ENCODE results near the gene PHC2.
"Not testable (repeated sequence)": the region's sequence is repeated elsewhere in the genome, so short reads cannot be mapped to it uniquely, and the experiment has no call there.

Gene PHC2

DNA sequence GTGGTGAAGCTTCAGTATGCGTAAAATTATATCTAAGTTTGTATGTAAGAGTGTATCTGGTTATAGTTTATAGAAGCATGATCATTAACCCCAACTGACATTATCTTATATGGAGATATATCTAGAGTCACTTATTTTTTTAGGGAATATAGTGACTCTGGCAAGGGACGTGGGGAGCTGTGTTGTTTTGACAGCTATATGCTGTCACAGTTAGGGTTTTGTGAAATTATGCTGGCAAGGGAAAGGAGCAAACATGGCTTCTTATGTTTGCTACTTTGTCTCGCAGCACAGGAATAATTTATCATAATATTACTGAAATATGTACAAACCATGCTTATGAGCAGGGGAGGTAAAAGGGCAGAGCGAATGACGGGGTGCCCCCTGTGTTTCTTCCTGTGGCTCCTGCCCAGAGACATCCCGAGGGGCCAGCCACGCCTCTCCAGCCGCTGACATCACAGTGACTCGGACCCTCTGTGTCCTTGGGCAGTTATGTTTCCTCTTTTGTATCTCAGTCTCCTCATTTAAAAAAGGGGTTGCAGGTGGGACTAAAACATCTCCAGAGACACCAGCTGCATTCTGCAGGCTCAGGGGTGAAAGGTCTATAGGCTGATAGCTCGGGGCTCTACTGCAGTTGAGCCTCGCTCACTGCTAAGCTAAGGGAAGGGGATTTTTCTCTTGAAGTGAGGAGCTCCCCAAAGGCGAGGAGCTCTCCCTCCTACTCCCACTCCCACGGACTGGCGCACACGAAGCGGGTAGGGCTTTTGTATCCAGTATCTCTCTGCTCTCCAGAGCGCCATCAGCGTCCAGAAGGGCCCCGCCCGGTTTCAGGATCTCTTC lies 124.9 kb downstream of the PHC2 start:
- no peak overlapping the region for H3K4me3 ChIP-seq (ENCODE audit: low read depth, low read length)
- DNase-seq (ENCODE audit: low read depth), result no peak

DNA sequence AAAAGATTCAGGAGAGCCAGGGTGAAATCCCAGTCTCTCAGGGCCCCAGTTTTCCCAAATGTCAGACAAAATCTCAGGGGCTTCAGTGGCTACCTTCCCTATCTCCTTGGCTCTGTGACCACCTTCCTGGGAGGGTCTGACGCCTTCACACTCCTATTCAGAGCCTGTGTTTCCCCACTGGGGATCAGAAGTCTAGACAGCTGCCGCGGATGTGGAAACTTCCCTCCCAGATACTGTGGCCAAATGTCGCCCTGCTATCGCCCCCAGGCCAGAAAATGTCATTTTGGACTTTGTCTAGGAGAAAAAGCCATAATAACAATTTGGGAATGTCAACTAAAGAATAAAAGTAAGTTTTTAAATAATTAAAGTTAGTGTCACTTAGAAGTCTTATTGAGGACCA lies 125.9 kb downstream of the PHC2 start:
- H3K4me3 ChIP-seq (ENCODE audit: low read depth, low read length), result no peak overlapping the region
- no peak for DNase-seq (ENCODE audit: low read depth)

DNA sequence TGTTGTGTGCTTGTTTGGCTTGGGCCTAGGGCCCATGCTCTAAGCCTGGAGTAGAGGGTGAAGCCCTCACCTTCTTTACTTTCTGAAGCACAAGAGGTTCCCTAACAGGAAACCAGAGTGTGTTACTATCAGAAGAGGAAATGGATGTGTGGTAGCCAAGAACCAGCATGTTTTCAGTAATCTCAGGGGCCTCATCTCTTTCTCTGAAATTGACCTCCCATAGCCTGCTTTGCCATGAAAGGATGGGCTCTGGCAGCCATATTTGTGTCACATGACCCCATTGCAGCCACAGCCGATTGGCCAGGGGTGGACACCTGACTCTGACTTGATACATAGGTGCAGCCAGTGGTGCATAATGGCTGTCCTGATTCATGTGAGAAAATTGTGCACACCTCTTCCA lies 128.6 kb downstream of the PHC2 start:
- DNase-seq (ENCODE audit: low read depth), result no peak
- no peak overlapping the region for H3K4me3 ChIP-seq (ENCODE audit: low read depth, low read length)

DNA sequence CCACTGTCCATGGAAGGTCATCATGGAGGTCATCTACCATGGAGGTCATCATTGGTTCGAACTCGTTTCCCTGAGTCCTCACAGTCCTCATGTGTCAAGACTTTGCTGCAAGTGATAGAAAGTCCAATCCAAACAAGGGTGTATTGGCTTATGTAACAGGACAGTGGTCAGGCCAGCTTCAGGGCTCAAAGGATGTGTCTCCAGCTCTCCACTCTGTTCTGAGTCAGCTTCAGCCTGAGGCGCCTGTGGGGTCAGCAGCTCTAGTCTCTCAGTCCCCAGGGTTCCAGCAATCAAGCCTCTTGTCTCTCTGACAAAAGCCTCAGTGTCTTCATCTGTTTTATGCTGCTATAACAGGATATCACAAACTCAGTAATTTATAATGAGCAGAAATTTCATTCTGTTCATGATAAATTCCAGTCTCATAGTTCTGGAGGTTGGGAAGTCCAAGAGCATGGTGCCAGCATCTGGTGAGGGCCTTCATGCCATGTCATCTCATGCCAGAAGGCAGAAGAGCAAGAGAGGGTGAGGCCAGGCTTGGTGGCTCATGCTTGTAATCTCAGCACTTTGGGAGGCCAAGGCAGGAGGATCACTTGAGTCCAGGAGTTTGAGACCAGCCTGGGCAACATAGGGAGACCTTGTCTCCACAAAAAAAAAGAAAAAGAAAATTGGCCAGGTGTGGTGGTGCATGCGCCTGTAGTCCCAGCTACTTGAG lies 129.5 kb downstream of the PHC2 start:
- no peak overlapping the region for H3K4me3 ChIP-seq (ENCODE audit: low read depth, low read length)
- DNase-seq (ENCODE audit: low read depth), result no peak

DNA sequence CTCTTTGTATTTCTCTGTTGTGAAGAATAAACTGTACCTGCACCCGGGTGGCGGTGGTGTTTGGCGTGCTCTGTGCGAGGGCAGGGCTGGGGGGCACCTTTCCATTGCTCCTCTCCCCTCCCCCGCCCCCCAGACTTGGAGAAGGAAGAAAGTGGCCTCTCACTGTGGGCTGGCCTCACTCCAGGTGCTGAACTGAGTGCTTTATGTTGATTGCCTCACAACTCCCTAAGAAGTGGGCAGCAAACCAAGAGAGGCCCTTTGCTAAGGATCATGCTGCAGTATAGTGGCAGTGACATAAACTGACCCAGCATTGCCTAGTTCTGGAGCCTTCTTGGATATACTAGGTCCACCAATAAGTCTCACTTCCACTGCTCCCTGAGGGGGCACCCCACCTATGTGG lies 130.2 kb downstream of the PHC2 start:
- peak; percentile 73 for DNase-seq (ENCODE audit: low read depth)

DNA sequence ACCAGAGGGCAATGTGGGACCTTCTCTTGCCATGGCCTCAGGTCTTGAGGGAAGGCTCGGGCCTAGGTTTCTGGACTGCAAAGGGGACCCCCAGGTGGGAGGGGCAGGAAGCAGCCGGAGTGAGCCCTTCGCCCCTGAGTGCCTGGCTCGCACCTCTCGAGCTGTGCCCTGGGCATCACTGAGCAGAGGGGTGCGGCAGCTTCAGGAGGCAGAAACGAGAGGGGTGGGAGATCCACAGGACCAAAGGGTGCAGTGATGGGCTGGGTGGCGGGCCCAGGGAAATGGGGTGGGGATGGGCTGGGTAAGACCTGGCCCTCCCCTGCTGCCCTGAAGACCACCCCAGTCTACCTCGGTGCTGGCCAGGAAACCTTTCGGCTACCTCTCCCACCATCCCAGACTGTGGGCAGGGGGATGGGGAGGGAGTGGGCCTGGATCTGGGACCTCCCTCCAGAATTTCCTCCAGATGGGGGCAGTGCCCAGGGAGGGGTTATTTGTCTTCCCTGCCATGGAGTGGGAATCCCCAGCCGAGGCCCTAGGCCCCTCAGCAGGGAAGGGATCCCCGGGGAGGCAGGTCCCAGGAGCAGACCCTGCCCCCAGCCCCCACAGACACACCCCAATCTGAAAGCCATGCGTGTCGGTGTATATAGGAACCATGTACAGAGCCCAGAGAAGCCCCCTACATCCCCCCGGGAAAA lies 131.3 kb downstream of the PHC2 start:
- DNase-seq (ENCODE audit: low read depth), result no peak
- H3K4me3 ChIP-seq (ENCODE audit: low read depth, low read length), result no peak overlapping the region

More for the DNA sequence above, 130.2 kb downstream of the PHC2 start:
- no peak overlapping the region for H3K4me3 ChIP-seq (ENCODE audit: low read depth, low read length)

DNA sequence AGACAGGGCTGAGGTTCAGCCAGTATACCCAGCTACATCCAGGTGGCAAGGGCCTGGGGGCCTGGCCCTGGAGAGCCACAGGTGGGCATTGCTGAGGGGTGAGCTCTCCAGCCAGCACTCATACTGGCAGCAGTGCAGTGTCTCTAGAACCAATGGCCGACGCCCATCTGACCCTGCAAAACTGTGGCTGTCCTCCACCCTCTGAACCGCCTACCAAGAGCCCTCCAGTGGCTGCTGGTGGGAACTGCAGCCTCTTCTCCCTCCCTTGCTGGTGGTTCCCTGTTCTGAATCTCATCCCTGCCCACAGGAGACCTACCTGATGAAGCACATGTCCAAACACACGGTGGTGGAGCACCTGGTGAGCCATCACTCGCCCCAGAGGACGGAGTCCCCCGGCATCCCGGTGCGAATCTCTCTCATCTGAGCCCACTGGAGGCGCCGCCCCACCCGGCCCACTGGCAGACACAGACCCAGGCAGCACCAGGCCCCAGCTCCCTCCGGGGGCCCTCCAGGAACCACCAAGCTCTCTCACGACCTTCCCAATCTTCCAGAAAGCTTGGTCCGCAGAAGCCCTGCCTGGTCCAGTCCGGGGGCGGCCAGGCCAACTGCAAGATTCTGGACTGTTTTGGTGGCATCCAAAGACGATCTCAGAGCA lies 132.1 kb downstream of the PHC2 start:
- no peak overlapping the region for H3K4me3 ChIP-seq (ENCODE audit: low read depth, low read length)
- DNase-seq (ENCODE audit: low read depth), result no peak

DNA sequence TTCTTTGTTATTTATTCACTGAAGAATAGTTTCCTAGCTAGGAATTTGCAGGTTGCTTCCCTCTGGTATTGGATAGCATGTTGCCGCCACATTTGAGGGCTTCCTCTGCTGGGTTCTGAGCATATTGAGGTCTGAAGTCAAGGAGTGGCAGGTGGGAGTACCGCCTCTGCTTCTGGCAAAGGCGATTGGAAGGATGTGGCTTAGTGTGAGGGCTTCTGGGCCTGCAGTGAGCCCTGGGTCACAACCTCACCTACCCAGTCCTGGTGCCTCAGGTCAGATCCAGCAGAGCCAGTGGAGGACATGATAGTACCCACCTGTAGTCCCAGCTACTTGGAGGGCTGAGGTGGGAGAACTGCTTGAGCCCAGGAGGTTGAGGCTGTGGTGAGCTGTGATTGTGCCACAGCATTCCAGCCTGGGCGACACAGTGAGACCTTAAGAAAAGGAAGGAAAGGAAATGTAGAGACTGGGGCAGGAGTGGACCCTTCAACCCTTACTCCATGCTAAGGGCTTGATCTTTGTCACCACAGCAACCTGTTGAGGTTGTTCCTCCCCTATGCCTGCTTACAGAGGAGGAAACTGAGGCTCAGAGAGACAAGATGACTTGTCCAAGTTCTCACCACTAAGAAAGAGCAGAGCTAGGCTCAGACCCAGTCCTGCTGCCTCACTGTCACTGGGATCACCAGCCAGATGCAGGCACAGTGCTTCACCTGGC lies 132.8 kb downstream of the PHC2 start:
- H3K4me3 ChIP-seq (ENCODE audit: low read depth, low read length), result no peak overlapping the region
- no peak for DNase-seq (ENCODE audit: low read depth)

DNA sequence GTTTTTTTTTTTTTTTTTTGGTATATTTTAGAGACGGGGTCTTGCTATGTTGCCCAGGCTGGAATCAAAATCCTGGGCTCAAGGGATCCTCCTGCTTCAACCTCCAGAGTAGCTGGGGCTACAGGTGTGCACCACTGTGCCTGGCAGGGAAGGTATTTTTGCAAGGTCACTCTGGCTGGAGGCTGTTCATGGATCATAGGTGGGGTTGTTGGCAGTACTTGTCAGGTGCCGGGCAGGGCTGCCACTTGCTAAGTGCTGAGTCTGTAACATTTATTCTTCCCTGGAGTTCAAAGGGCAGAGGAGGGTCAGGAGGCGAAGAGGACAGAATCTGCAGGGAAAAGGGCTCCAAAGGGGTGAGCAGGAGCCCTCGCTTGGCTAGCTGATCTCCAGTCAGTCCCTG lies 134.1 kb downstream of the PHC2 start:
- DNase-seq (ENCODE audit: low read depth), result no peak
- H3K4me3 ChIP-seq (ENCODE audit: low read depth, low read length), result no peak overlapping the region

DNA sequence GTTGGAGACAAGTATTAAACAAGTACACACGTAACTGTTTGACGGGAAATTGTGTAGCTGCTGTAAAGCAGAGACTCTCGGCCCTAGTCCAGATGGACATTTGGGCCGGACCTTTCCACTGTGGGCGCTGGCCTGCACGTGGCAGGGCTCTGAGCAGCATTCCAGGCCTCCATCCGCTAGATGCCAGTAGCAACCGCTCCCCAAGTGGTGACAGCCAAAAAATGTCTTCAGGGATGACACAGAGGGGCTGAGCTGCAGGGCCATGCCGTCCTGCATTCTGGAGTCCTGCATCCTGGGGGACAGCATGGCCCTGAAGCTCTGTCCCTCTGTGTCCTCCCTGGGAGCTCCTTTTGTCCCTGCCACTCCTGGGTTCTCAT lies 134.8 kb downstream of the PHC2 start:
- DNase-seq (ENCODE audit: low read depth), result no peak

DNA sequence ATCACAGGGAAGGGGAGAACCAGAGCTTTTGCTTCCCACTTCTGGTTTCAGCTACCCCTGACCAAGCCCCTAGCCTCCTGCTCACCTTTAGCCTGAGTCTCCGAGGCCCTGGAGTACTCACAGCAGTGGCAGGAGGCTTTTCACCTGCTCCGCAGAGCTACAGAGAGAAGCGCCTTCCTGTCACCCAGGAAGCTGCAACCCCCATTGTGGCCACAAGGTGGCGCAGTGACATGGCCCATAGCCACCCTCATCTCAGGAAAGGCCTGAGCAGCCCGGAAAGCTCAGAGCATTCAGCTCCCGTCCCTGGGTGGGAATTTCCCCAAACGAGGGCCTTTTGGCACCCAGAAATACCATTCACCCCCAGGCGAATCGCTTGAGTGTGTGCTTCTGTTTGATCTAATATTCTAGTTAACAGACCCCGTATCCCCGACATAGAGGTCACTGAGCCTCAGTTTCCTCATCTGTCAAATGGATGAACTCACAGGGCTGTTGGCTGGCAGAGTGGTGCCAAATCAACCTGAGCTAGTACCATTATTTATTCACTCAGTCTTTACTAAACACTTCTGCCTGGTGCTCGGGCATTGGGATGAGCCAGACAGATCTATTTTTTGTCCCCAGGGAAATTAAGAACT lies 135.3 kb downstream of the PHC2 start:
- no peak overlapping the region for H3K4me3 ChIP-seq (ENCODE audit: low read depth, low read length)
- DNase-seq (ENCODE audit: low read depth), result peak; percentile 21

More for the DNA sequence above, 134.8 kb downstream of the PHC2 start:
- no peak overlapping the region for H3K4me3 ChIP-seq (ENCODE audit: low read depth, low read length)

DNA sequence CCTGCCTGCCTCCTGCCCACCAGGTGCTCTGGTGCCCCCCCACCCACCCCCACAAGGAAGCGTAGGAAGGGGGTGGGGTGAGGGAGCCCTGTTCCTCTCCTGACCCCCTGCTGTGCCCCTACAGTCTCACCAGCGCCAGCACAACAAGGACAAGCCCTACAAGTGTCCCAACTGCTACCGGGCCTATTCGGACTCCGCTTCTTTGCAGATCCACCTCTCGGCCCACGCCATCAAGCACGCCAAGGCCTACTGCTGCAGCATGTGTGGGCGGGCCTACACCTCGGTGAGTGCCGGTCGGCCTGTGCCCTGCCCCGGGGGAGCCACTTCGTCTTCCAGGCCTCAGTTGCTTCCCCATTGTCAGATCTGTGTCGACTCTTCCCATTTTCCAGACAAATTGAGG lies 135.9 kb downstream of the PHC2 start:
- DNase-seq (ENCODE audit: low read depth), result no peak
- no peak overlapping the region for H3K4me3 ChIP-seq (ENCODE audit: low read depth, low read length)

DNA sequence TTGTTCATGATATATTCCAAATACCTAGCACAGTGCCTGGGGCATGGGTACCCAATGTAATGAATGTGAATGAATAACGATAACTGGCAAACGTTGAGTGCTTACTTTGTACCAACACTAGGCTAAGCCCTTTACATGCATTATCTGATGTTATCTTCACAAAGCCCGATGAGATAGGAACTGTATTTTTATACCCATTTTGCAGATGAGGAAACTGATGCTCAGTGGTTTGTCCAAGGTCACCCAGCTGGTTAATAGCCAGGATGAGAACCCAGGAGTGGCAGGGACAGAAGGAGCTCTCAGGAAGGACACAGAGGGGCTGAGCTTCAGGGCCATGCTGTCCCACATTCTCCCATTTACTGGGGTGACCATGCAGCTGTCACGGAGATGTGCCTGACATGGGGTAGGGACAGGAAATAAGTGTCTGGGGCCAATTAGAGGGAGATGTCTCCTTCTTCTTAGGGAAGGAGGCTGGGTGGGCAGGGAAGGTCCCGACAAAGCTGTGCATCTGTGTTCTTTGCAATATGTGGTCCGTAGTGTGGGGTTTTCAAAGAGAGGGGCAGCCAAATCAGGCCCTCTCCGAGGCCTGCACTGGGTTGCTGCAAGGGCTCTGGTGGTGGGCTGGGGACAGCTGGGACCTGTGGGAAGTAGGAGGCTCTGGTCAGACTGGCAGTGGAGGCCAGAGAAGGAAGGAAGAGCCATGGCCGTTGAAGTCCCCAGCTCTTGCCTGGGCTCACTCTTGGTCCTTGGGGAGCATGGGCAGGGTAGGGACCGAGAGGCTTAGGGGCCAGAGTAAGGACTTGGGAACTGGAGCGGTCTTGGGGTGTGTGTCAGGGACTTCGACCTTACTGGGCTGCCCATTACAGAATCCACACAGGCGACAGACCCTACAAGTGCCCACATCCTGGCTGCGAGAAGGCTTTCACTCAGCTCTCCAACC lies 136.6 kb downstream of the PHC2 start:
- no peak for DNase-seq (ENCODE audit: low read depth)
- no peak overlapping the region for H3K4me3 ChIP-seq (ENCODE audit: low read depth, low read length)

DNA sequence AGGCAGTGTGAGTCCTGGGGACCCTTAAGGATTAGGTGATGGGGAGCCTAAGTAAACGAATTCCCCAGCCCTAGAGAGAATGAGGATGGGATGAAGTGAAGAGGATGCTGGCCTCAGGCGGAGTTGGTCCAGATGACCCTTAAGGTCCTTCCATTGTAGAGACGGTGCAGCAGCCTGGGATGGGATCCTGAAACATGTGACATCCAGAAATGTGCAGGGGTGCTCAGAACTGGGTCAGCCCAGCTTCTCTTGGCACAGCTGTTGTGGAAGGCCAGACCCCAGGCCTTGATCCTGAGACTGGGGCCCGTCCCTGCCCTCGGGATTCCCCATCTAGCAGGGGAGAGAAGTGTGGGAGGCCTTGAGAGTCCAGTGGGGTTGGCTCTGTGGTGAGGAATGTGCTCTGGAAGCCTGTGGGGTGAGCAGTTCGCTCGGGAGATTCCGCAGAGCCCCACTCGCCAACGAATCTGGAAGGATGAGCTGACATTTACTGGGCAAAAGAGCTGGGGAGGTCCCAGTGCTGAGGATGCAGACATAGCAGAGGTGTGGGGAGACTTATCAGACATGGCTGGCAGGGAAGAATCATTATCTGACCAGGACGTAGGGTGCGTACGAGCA lies 138.1 kb downstream of the PHC2 start:
- H3K4me3 ChIP-seq (ENCODE audit: low read depth, low read length), result no peak overlapping the region
- DNase-seq (ENCODE audit: low read depth), result no peak

DNA sequence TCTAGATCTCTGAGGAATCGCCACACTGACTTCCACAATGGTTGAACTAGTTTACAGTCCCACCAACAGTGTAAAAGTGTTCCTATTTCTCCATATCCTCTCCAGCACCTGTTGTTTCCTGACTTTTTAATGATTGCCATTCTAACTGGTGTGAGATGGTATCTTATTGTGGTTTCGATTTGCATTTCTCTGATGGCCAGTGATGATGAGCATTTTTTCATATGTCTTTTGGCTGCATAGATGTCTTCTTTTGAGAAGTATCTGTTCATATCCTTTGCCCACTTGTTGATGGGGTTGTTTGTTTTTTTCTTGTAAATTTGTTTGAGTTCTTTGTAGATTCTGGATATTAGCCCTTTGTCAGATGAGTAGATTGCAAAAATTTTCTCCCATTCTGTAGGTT lies 140.3 kb downstream of the PHC2 start:
- H3K4me3 ChIP-seq (ENCODE audit: low read depth, low read length); DNase-seq (ENCODE audit: low read depth): not testable (repeated sequence)

DNA sequence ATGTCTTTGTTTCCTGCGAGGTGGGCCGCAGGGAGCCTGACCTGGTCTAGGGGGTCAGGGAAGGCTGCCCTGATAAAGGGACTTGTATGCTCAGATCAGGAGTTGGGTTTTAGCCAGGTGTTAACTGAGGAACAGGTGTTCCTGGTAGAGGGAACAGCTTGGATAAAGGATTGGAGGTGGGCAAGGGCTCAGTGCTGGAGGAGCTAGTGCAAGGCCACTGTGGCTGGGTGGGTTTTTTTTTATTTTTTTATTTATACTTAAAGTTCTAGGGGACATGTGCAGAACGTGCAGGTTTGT lies 141.1 kb downstream of the PHC2 start:
- H3K4me3 ChIP-seq (ENCODE audit: low read depth, low read length), result no peak overlapping the region
- no peak for DNase-seq (ENCODE audit: low read depth)

DNA sequence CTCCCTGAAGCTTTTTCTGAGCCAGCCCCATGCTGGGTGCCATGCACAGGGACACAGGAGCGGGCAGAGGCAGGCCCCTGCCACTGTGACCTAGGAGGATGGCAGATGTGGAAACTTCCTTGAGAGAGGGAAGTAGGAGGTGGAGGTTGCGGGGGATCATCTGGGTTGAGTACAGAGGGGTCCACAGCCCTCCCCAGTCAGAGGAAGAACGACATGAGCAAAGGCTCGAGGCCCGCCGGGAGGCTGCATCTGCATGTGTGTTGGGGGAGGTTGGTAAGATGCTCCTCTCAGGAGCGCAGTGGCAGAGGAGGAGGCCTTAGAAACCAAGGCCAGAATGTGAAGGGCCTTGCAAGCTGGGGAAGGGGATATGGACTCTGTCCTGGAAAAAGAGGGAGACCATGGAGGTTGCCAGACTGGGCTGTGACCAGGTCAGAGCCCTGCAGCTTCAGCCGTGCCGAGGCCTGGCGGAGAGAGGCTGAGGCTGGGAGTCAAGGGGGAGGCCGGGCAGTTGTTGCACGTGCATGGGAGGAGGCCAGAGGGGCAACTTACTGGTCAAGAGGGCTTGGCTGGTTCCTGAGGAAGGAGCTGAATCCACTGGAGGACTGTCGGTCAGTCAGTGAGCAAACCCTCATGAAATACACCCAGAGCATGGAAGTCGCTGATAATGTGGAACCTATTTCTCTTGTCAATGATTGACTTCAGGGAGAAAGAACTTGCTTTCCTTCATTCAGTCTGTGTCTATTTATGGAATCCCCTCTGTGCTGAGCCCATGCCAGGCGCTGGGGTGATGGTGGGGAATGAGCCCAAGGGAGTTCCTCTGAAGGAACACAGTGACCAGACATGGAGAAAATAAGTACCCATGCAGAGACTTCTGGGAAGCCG lies 141.7 kb downstream of the PHC2 start:
- H3K4me3 ChIP-seq (ENCODE audit: low read depth, low read length), result no peak overlapping the region
- no peak for DNase-seq (ENCODE audit: low read depth)
